H9 (cell line): Measurements from ENCODE around the gene SIL1. TPM values are rescaled to one million over a fixed set of nuclear protein-coding genes. Genes with fewer than 3 reads are reported as not detected.

Source experiments
- DNase-seq: peaks from one replicate; pipeline ENCODE4 v3.0.0-alpha.2; 2017
- H2AFZ ChIP-seq: one replicate; pipeline ENCODE4 v1.6.1; 2013; ENCODE audit warnings: mild to moderate bottlenecking, low read length, control low read depth, moderate library complexity
- H2AK5ac ChIP-seq: 2 replicates; pipeline ENCODE4 v1.6.1; 2013; ENCODE audit warnings: low read length, control low read depth, mixed read lengths; ENCODE audit not compliant: insufficient read length
- H2BK120ac ChIP-seq: one replicate; pipeline ENCODE4 v1.6.1; 2013; ENCODE audit warnings: low read depth, mild to moderate bottlenecking, low read length, control low read depth, inconsistent platforms; ENCODE audit not compliant: poor library complexity, severe bottlenecking
- H2BK12ac ChIP-seq: 2 replicates; pipeline ENCODE4 v1.6.1; 2013; ENCODE audit warnings: low read length, control low read depth, mixed read lengths, low read depth; ENCODE audit not compliant: insufficient read length
- H2BK15ac ChIP-seq: 2 replicates; pipeline ENCODE4 v1.6.1; 2013; ENCODE audit warnings: low read depth, low read length, control low read depth
- H2BK20ac ChIP-seq: one replicate; pipeline ENCODE4 v1.6.1; 2013; ENCODE audit warnings: low read depth, mild to moderate bottlenecking, low read length, control low read depth, inconsistent platforms; ENCODE audit not compliant: poor library complexity, severe bottlenecking
- H2BK5ac ChIP-seq: 2 replicates; pipeline ENCODE4 v1.6.1; 2013; ENCODE audit warnings: low read length, control low read depth, mixed read lengths; ENCODE audit not compliant: insufficient read length
- H3K14ac ChIP-seq: 2 replicates; pipeline ENCODE4 v1.6.1; 2013; ENCODE audit warnings: low read length, control low read depth; ENCODE audit not compliant: insufficient read depth
- H3K18ac ChIP-seq: 2 replicates; pipeline ENCODE4 v1.6.1; 2013; ENCODE audit warnings: low read depth, mild to moderate bottlenecking, mixed read lengths, low read length, control low read depth; ENCODE audit not compliant: insufficient read length
- H3K23ac ChIP-seq: 2 replicates; pipeline ENCODE4 v1.6.1; 2013; ENCODE audit warnings: low read length, control low read depth, mixed read lengths, low read depth; ENCODE audit not compliant: insufficient read length
- H3K23me2 ChIP-seq: 2 replicates; pipeline ENCODE4 v1.6.1; 2013; ENCODE audit warnings: low read depth, mild to moderate bottlenecking, mixed read lengths, low read length, control low read depth; ENCODE audit not compliant: insufficient read length, poor library complexity, severe bottlenecking
- H3K27ac ChIP-seq: 2 replicates; pipeline ENCODE4 v1.5.1; 2013; ENCODE audit warnings: low read length, control low read depth, mixed read lengths, low read depth; ENCODE audit not compliant: insufficient read length
- H3K27me3 ChIP-seq: 2 replicates; pipeline ENCODE4 v1.6.1; 2013; ENCODE audit warnings: low read length, control low read depth, inconsistent platforms; ENCODE audit not compliant: insufficient read depth
- H3K4ac ChIP-seq: 2 replicates; pipeline ENCODE4 v1.6.1; 2013; ENCODE audit warnings: low read depth, mild to moderate bottlenecking, control low read depth, inconsistent platforms, low read length, moderate library complexity
- H3K4me1 ChIP-seq: 2 replicates; pipeline ENCODE4 v1.6.1; 2013; ENCODE audit warnings: low read length, control low read depth, inconsistent platforms; ENCODE audit not compliant: insufficient read depth
- H3K4me2 ChIP-seq: 2 replicates; pipeline ENCODE4 v1.6.1; 2013; ENCODE audit warnings: low read length, control low read depth, mixed read lengths; ENCODE audit not compliant: insufficient read length, insufficient read depth
- H3K56ac ChIP-seq: 2 replicates; pipeline ENCODE4 v1.6.1; 2013; ENCODE audit warnings: low read depth, mild to moderate bottlenecking, mixed read lengths, low read length, control low read depth; ENCODE audit not compliant: insufficient read length
- H3K79me1 ChIP-seq: 2 replicates; pipeline ENCODE4 v1.6.1; 2013; ENCODE audit warnings: low read depth, mild to moderate bottlenecking, moderate library complexity, low read length, control low read depth, inconsistent platforms; ENCODE audit not compliant: insufficient read depth, poor library complexity, severe bottlenecking
- H3K79me2 ChIP-seq: 2 replicates; pipeline ENCODE4 v1.6.1; 2013; ENCODE audit warnings: low read length, control low read depth, inconsistent platforms; ENCODE audit not compliant: insufficient read depth
- H3K9ac ChIP-seq: 2 replicates; pipeline ENCODE4 v1.6.1; 2013; ENCODE audit warnings: low read length, control low read depth, mixed read lengths; ENCODE audit not compliant: insufficient read length; ENCODE audit errors: extremely low read depth
- H3K9me3 ChIP-seq: one replicate; pipeline ENCODE4 v1.6.1; 2013; ENCODE audit warnings: low read depth, low read length, inconsistent platforms; ENCODE audit not compliant: control insufficient read depth
- H3T11ph ChIP-seq: one replicate; pipeline ENCODE4 v1.6.1; 2013; ENCODE audit warnings: mild to moderate bottlenecking, low read length, control low read depth, inconsistent platforms
- H4K20me1 ChIP-seq: one replicate; pipeline ENCODE4 v1.6.1; 2013; ENCODE audit not compliant: control insufficient read depth, insufficient read length, insufficient read depth
- H4K5ac ChIP-seq: 2 replicates; pipeline ENCODE4 v1.6.1; 2013; ENCODE audit warnings: low read depth, mild to moderate bottlenecking, mixed read lengths, low read length, control low read depth; ENCODE audit not compliant: insufficient read length
- H4K8ac ChIP-seq: replicated peaks from 2 replicates; pipeline ENCODE4 v1.6.1; 2013; ENCODE audit warnings: low read length, control low read depth, mixed read lengths, low read depth; ENCODE audit not compliant: insufficient read length
- H4K91ac ChIP-seq: 2 replicates; pipeline ENCODE4 v1.6.1; 2013; ENCODE audit warnings: low read depth, mild to moderate bottlenecking, moderate library complexity, mixed read lengths, low read length, control low read depth; ENCODE audit not compliant: insufficient read length
- H3K27ac Mint-ChIP-seq, 3 experiments: 2 replicates in 2 of 3; 3 replicates in 1 of 3; pipeline ENCODE4 v1.8.0; 2020 to 2021; ENCODE audit warnings: mixed read lengths in 3 of 3, mild to moderate bottlenecking in 1 of 3, moderate library complexity in 1 of 3
- H3K27me3 Mint-ChIP-seq: 2 replicates; pipeline ENCODE4 v1.8.0; 2021; ENCODE audit warnings: low read depth, mild to moderate bottlenecking, moderate library complexity, mixed read lengths
- H3K36me3 Mint-ChIP-seq, 3 experiments: 2 replicates in 2 of 3; 3 replicates in 1 of 3; pipeline ENCODE4 v1.8.0; 2020 to 2021; ENCODE audit warnings: low read depth in 3 of 3, mixed read lengths in 3 of 3; ENCODE audit not compliant: insufficient read depth in 1 of 3
- H3K4me1 Mint-ChIP-seq, 2 experiments: 2 replicates each; pipeline ENCODE4 v1.8.0; 2020; ENCODE audit warnings: mixed read lengths in 2 of 2
- H3K4me3 Mint-ChIP-seq, 2 experiments: 2 replicates in 1 of 2; 3 replicates in 1 of 2; pipeline ENCODE4 v1.8.0; 2020 to 2021; ENCODE audit warnings: mild to moderate bottlenecking in 2 of 2, mixed read lengths in 2 of 2, moderate library complexity in 1 of 2
- H3K9me3 Mint-ChIP-seq, 2 experiments: 2 replicates in 1 of 2; 3 replicates in 1 of 2; pipeline ENCODE4 v1.8.0; 2020; ENCODE audit warnings: mild to moderate bottlenecking in 2 of 2, mixed read lengths in 2 of 2, moderate library complexity in 1 of 2
- WGBS: extraction: QIAGEN DNeasy Blood & Tissue Kit; methylation state at CpG from one replicate; pipeline ENCODE4 v1.1.7; 2013; ENCODE audit warnings: missing lambda C conversion rate, low lambda C conversion rate, mixed read lengths; ENCODE audit not compliant: insufficient read length; ENCODE audit errors: extremely low coverage; 5-methylcytosine and 5-hydroxymethylcytosine counted together
- total RNA-seq: library from RNA; stranded (reverse); gene quantifications from 2 replicates; pipeline ENCODE4 v1.2.1, GENCODE V29; 2021
- TF ChIP-seq, protein P1 (sequence below): fragments of 200-600 bp; sonication (generic); conservative IDR thresholded peaks from 3 replicates; pipeline ENCODE4 v1.8.0; 2021; ENCODE audit warnings: antibody characterized with exemption, mild to moderate bottlenecking

The SIL1 gene
- total RNA-seq, 1 experiment from 2014 or later = 10.6 TPM

DNA sequence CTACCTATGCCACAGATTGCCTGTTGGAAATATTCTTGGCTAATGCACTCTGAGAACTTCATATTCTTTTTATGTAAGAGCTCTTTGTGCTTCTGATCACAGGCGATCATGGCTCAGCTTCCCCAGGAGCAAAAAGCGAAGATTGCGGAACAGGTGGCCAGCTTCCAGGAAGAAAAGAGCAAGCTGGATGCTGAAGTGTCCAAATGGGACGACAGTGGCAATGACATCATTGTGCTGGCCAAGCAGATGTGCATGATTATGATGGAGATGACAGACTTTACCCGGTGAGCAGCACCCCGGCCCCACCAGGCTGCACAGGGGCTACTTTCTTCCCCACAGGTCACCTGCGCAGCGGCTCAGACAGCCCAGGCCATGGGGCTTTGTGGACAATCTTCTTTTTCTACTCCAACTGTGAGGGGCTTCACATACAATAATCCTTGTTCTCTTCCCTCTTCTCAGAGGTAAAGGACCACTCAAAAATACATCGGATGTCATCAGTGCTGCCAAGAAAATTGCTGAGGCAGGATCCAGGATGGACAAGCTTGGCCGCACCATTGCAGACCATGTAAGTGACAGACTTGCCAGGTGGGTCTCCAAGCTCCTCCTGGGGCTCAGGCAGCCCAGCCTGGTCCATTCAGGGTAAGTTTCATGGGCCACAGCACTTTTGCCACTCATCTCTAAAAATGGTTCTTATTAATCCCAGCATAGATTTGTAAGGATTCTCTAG is 267.6 kb downstream of the SIL1 start:
- no peak overlapping the region for H3K9ac ChIP-seq
- no peaks in the 10 kb centered on the region for H3K23me2 ChIP-seq
- no peak overlapping the region for H2BK12ac ChIP-seq
- H3K4me1 ChIP-seq = no peaks in the 10 kb centered on the region; the same call in 1 of the 2 replicates
- H2AFZ ChIP-seq = no peak overlapping the region
- H3K4ac ChIP-seq = no peak overlapping the region
- no peak overlapping the region for H2BK15ac ChIP-seq
- no peaks in the 10 kb centered on the region for H4K20me1 ChIP-seq
- no peak overlapping the region for H4K8ac ChIP-seq
- no peak overlapping the region for H3K56ac ChIP-seq
- H3K27me3 ChIP-seq = no peaks in the 10 kb centered on the region
- Mint-ChIP-seq H3K4me3 (no peak overlapping the region), H3K9me3 (no peaks in the 10 kb centered on the region), H3K27ac (peak overlapping the region in 1 of 3 experiments; percentile 72; a peak in 1 of 7 replicates), H3K36me3 (peaks cover 51 to 92% (median 91%) of the 10 kb centered on the region in 3 experiments), H3K27me3 (no peaks in the 10 kb centered on the region; the same call in 1 of the 2 replicates), H3K4me1 (peaks cover 9 to 17% of the 10 kb centered on the region in 2 experiments)
- H3K79me2 ChIP-seq = no peaks in the 10 kb centered on the region
- no peak overlapping the region for H2BK20ac ChIP-seq
- H3K9me3 ChIP-seq = no peaks in the 10 kb centered on the region
- no peak overlapping the region for H3T11ph ChIP-seq
- H3K23ac ChIP-seq = no peak overlapping the region
- H2BK120ac ChIP-seq = no peak overlapping the region
- no peak overlapping the region for H3K14ac ChIP-seq
- DNase-seq = no peak
- H3K4me2 ChIP-seq = no peak overlapping the region
- no CpG with 5 or more reads among the region's 10 CpGs for WGBS
- no peak overlapping the region for H4K91ac ChIP-seq
- H2BK5ac ChIP-seq = no peak overlapping the region
- TF ChIP-seq, protein P1, sequence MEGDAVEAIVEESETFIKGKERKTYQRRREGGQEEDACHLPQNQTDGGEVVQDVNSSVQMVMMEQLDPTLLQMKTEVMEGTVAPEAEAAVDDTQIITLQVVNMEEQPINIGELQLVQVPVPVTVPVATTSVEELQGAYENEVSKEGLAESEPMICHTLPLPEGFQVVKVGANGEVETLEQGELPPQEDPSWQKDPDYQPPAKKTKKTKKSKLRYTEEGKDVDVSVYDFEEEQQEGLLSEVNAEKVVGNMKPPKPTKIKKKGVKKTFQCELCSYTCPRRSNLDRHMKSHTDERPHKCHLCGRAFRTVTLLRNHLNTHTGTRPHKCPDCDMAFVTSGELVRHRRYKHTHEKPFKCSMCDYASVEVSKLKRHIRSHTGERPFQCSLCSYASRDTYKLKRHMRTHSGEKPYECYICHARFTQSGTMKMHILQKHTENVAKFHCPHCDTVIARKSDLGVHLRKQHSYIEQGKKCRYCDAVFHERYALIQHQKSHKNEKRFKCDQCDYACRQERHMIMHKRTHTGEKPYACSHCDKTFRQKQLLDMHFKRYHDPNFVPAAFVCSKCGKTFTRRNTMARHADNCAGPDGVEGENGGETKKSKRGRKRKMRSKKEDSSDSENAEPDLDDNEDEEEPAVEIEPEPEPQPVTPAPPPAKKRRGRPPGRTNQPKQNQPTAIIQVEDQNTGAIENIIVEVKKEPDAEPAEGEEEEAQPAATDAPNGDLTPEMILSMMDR = no peak
- H2AK5ac ChIP-seq = no peak overlapping the region
- no peak overlapping the region for H3K18ac ChIP-seq
- no peak overlapping the region for H3K27ac ChIP-seq
- no peaks in the 10 kb centered on the region for H3K79me1 ChIP-seq
- H4K5ac ChIP-seq = no peak overlapping the region
